ENCODE data around the gene FCHO2.
A peak's percentile ranks its signal among the peaks of the same experiment; 100 is the strongest.
"Not testable (repeated sequence)": the region's sequence is repeated elsewhere in the genome, so short reads cannot be mapped to it uniquely, and the experiment has no call there.

Gene FCHO2, protein sequence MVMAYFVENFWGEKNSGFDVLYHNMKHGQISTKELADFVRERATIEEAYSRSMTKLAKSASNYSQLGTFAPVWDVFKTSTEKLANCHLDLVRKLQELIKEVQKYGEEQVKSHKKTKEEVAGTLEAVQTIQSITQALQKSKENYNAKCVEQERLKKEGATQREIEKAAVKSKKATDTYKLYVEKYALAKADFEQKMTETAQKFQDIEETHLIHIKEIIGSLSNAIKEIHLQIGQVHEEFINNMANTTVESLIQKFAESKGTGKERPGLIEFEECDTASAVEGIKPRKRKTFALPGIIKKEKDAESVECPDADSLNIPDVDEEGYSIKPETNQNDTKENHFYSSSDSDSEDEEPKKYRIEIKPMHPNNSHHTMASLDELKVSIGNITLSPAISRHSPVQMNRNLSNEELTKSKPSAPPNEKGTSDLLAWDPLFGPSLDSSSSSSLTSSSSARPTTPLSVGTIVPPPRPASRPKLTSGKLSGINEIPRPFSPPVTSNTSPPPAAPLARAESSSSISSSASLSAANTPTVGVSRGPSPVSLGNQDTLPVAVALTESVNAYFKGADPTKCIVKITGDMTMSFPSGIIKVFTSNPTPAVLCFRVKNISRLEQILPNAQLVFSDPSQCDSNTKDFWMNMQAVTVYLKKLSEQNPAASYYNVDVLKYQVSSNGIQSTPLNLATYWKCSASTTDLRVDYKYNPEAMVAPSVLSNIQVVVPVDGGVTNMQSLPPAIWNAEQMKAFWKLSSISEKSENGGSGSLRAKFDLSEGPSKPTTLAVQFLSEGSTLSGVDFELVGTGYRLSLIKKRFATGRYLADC

GRCh38 chr5:72955768-72956323, at the start of gene FCHO2:
Gene FCHO2 (plus strand): TSS chr5:72956041. CDS start chr5:72956097, 56 bp downstream.
- peak; percentile 95 for DNase-seq (ENCODE audit: low spot score)

- DNase-seq (ENCODE audit: low spot score) = no peak
Observed at GRCh38 chr5:72906806-72907205, 49.0 kb upstream of the FCHO2 start.

DNA sequence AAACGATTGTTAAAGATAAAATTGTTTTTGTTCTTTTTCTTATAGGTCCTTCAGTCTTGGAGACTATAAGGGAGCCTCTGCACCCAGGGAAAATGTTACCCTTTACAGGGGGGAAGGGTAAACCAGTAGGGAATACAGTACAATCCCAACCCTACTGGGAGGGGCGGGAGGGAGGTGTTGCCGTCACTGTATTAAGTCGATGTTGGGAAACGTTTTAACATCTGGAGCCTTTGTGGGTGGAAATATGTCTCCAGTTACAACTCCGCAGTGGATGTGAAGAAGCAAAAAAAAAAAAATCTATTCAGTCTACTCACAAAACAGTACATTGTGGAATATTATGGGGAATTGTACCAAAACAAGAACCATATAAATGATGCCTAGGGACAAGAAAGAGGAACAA, 47.2 kb upstream of the FCHO2 start:
- no peak for DNase-seq (ENCODE audit: low spot score)

- DNase-seq (ENCODE audit: low spot score) = no peak
Observed at GRCh38 chr5:72917371-72917776, 38.5 kb upstream of the FCHO2 start.

DNA sequence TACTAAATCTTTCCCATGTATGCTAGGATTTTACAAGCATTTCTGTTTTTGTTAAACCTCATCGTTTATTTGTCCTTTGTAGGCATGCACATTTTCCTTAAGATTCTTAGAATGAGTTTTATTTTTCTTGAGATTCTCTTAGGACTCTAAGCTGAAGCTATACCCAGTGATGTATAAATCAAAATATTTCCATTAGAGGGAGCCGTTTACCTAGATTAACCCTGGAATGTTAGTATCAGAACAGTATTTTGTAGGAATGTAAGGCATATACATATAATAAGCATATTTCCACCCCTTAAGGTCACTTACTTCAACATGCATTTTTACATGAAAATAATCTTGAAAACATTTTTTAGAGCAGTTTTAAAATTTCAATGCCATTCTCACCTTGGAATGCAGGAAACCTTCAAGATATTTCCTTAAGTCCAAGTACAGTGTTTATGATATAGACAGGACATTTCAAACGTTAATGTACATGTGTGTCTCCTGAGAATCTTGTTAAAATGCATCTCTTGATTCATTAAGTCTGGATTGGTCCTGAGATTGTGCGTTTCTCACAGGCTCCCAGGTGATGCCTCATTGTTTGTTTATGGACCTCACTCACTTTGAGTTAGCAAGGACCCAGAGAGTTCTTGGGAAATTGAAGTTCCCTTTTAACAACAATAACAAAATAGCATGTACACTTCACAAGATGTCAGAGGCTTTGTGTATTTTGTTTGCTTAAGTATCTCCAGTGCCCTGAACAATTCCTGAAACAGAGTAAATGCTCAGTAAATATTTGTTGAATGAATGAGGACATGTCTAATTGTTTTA, 34.9 kb upstream of the FCHO2 start:
- peak; percentile 46 for DNase-seq (ENCODE audit: low spot score)

DNA sequence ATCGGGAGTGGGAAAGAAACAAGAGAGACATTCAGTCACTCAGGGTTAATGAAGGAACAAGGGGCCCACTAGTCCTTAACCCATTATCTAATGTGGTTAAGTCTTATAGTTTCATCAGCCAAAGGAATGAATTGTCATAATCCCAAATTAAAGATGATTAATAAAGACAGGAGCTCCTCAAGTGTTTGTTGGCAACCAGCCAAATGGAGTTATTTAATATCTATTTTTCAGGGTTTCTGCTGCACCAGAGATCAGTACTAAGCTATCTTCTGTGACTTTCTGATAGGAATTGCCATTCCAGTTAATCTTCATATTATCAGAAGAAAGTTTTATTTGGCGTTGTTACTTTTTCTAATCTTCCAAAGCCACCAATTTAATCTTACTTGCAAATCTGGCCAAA, 34.0 kb upstream of the FCHO2 start:
- no peak for DNase-seq (ENCODE audit: low spot score)

GRCh38 chr5:72922422-72922821, 33.4 kb upstream of the FCHO2 start:
- DNase-seq (ENCODE audit: low spot score) = no peak

DNA sequence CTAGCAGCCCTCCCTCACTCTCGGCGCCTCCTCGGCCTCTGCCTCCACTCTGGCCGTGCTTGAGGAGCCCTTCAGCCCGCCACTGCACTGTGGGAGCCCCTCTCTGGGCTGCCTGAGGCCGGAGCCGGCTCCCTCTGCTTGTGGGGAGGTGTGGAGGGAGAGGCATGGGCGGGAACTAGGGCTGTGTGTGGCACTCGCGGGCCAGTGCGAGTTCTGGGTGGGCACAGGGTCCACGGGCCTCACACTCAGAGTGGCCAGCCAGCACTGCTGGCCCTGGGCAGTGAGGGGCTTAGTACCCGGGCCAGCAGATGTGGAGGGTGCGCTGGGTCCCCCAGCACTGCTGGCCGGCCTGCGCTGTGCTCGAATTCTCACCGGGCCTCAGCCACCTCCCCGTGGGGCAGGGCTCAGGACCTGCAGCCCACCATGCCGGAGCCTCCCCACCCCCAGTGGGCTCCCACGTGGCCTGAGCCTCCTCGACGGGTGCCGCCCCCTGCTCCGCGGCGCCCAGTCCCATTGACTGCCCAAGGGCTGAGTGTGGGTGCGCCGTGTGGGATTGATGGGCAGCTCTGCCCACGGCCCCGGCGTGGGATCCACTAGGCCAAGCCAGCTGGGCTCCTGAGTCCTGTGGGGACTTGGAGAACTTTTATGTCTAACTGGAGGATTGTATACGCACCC, 30.4 kb upstream of the FCHO2 start:
- no peak for DNase-seq (ENCODE audit: low spot score)

- not testable (repeated sequence) for DNase-seq (ENCODE audit: low spot score)
Observed at GRCh38 chr5:72932686-72933085, 23.2 kb upstream of the FCHO2 start.

DNA sequence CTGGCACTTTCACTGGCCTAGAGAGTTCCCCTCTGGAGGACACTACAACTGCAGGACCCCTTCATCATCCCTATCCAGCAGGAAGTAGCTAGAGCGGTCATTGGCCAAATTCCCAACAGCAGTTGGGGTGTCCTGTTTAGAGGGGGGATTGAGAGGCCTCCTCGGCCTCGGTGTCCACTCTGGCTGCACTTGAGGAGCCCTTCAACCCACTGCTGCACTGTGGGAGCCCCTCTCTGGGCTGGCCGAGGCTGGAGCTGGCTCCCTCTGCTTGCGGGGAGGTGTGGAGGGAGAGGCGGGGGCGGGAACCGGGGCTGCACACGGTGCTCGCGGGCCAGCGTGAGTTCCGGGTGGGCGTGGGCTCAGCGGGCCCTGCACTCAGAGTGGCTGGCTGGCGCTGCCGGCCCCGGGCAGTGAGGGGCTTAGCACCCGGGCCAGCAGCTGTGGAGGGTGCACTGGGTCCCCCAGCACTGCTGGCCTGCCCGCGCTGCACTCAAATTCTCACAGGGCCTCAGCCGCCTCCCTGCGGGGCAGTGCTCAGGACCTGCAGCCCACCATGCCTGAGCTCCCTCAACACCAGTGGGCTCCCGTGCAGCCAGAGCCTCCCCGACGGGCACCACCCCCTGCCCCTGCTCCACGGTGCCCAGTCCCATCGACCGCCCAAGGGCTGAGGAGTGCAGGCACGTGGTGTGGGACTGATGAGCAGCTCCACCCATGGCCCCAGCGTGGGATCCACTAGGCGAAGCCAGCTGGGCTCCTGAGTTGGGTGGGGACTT, 20.7 kb upstream of the FCHO2 start:
- DNase-seq (ENCODE audit: low spot score) = not testable (repeated sequence)

GRCh38 chr5:72936893-72937292, 18.9 kb upstream of the FCHO2 start:
- no peak for DNase-seq (ENCODE audit: low spot score)

GRCh38 chr5:72937517-72938061, 18.3 kb upstream of the FCHO2 start:
- DNase-seq (ENCODE audit: low spot score) = no peak

GRCh38 chr5:72938206-72938605, 17.6 kb upstream of the FCHO2 start:
- no peak for DNase-seq (ENCODE audit: low spot score)

- DNase-seq (ENCODE audit: low spot score) = no peak
Observed at GRCh38 chr5:72940082-72940481, 15.8 kb upstream of the FCHO2 start.

- DNase-seq (ENCODE audit: low spot score) = no peak
Observed at GRCh38 chr5:72943307-72943706, 12.5 kb upstream of the FCHO2 start.

DNA sequence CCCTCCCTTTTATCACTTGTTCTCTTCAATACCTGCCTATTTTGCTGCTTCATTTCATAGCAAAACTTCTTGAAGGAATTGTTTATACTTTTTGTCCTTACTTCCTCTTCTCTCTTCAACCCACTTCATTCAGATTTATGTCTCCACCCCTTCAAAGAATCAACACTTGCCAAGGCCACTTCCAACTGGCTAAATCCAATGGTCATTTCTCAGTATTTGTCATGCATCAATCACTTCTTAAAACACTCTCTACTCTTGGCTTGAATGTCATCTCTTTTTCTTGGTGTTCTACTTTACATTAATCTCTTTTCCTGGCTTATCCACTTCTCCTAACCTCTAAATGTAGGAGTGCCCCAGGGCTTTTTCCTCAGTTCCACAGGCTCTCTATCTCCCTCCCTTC, 8.3 kb upstream of the FCHO2 start:
- no peak for DNase-seq (ENCODE audit: low spot score)

DNA sequence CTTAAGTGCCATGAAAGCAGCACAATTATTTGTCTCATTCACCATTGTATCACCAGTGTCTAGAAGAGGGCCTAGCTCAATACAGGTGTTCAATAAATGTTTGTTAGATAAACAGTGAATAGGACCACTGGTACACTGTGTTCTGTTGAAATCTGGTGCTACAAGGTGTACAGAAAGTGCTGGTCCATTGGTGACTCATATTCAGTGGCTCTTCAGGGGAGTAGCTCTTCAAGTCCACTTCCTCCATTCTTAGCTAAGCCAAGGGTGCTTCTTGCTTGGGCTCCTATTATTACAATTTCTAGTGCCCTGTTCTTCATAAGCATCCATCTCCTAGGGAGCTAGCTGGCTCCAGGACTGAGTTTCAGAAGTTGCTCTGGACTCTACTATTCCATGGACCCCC, 6.4 kb upstream of the FCHO2 start:
- DNase-seq (ENCODE audit: low spot score) = no peak

DNA sequence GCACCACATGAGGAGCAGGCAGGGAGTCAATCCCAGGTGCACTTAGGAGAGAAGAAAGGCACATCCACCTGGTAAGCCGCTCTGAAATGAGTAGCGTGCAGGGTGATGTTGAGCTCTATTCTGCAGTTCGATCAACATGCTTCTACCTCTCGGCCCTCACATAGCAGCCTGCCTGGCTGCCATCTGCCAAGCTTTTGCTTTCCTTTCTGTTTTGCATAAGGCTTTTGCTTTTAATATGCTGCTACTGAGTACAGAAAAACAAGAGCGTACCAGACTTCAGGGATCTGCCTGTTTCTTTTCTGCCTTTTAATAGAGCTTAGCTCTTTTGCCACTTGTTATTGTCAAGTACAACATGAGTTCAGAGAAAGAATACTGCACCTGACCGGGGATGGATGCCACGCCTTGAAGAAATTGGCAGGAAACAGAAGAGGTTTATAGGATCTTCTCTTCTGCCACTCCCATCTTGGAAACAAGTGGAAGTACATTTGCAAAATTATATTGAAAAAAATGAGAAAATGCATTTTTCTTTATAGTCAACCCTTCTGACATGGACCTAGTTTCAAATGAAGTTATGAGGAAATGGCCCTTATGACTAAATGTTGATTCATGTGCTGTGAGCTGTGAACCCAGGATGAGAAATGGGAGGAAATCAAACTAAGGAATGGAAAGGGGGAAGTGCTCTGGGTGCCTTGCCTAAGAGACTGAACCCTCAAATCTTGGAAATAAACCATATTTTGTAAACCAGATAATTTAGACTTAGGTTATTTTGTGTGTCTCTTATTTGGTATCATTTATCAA, 4.0 kb upstream of the FCHO2 start:
- peak; percentile 25 for DNase-seq (ENCODE audit: low spot score)

- DNase-seq (ENCODE audit: low spot score) = no peak
Observed at GRCh38 chr5:72954389-72954788, 1.5 kb upstream of the FCHO2 start.

All from NAMALWA (cell line).